ENCODE data around the gene TNFRSF14. TPM values are rescaled to one million over a fixed set of nuclear protein-coding genes. Genes with fewer than 3 reads are reported as not detected.

The TNFRSF14 gene
- total RNA-seq, 3 donors from 2014 or later (not counting 1 experiment from before 2014, with no cell fraction given) = 228 to 266 (median 262) TPM

GRCh38 chr1:2563205-2563604 lies 7.0 kb downstream of the TNFRSF14 start:
- Mint-ChIP-seq H3K4me1 (peaks cover 5 to 23% of the 10 kb centered on the region in 2 donors), H3K27ac (peak overlapping the region in 1 of 2 donors; percentile 45), H3K36me3 (no peaks in the 10 kb centered on the region), H3K27me3 (ENCODE audit: low read depth in 2 of 2) (no peaks in the 10 kb centered on the region), H3K4me3 (no peak overlapping the region), H3K9me3 (no peaks in the 10 kb centered on the region)
- H3K9me3 ChIP-seq (ENCODE audit: control insufficient read depth, insufficient read depth, low read length) = no peaks in the 10 kb centered on the region
- H3K27me3 ChIP-seq (ENCODE audit: control insufficient read depth, insufficient read depth, low read length) = no peaks in the 10 kb centered on the region
- H3K36me3 ChIP-seq (ENCODE audit: control insufficient read depth, insufficient read depth, low read length) = peaks cover 50% of the 10 kb centered on the region
- H3K27ac ChIP-seq (ENCODE audit: low read length) = no peak overlapping the region
- WGBS (ENCODE audit: insufficient coverage) = 94% methylated on average over 18 of the region's 18 CpGs
- intact Hi-C loops (cut with micrococcal nuclease) = no loop called here
- peaks cover 11% of the 10 kb centered on the region for H3K4me1 ChIP-seq (ENCODE audit: control insufficient read depth, insufficient read depth, low read length)
- DNase-seq (no peak), ATAC-seq (no peak)
- TF ChIP-seq, protein P1, sequence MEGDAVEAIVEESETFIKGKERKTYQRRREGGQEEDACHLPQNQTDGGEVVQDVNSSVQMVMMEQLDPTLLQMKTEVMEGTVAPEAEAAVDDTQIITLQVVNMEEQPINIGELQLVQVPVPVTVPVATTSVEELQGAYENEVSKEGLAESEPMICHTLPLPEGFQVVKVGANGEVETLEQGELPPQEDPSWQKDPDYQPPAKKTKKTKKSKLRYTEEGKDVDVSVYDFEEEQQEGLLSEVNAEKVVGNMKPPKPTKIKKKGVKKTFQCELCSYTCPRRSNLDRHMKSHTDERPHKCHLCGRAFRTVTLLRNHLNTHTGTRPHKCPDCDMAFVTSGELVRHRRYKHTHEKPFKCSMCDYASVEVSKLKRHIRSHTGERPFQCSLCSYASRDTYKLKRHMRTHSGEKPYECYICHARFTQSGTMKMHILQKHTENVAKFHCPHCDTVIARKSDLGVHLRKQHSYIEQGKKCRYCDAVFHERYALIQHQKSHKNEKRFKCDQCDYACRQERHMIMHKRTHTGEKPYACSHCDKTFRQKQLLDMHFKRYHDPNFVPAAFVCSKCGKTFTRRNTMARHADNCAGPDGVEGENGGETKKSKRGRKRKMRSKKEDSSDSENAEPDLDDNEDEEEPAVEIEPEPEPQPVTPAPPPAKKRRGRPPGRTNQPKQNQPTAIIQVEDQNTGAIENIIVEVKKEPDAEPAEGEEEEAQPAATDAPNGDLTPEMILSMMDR (IDR thresholded peaks at IDR 0.05) = no peak
- no peak overlapping the region for H3K4me3 ChIP-seq (ENCODE audit: low read length)

- ATAC-seq (no peak), DNase-seq (no peak)
- intact Hi-C loops (cut with micrococcal nuclease) = no loop called here
- H3K4me1 ChIP-seq (ENCODE audit: control insufficient read depth, insufficient read depth, low read length) = peaks cover 5% of the 10 kb centered on the region
- TF ChIP-seq, protein P1 (IDR thresholded peaks at IDR 0.05) = no peak
- no peaks in the 10 kb centered on the region for H3K27me3 Mint-ChIP-seq (ENCODE audit: low read depth in 2 of 2)
- peaks cover 42% of the 10 kb centered on the region for H3K36me3 ChIP-seq (ENCODE audit: control insufficient read depth, insufficient read depth, low read length)
- WGBS (ENCODE audit: insufficient coverage) = 84% methylated on average over 20 of the region's 20 CpGs
- H3K9me3 Mint-ChIP-seq = no peaks in the 10 kb centered on the region
- peaks cover 0 to 17% of the 10 kb centered on the region in 2 donors for H3K4me1 Mint-ChIP-seq
- H3K4me3 Mint-ChIP-seq = no peak overlapping the region
- H3K4me3 ChIP-seq (ENCODE audit: low read length) = no peak overlapping the region
- peak overlapping the region; percentile 29 to 45 for H3K27ac Mint-ChIP-seq
- no peak overlapping the region for H3K27ac ChIP-seq (ENCODE audit: low read length)
- H3K36me3 Mint-ChIP-seq = no peaks in the 10 kb centered on the region
- H3K9me3 ChIP-seq (ENCODE audit: control insufficient read depth, insufficient read depth, low read length) = no peaks in the 10 kb centered on the region
- no peaks in the 10 kb centered on the region for H3K27me3 ChIP-seq (ENCODE audit: control insufficient read depth, insufficient read depth, low read length)
Observed at GRCh38 chr1:2564006-2564814, 8.0 kb downstream of the TNFRSF14 start.

- DNase-seq (no peak), ATAC-seq (no peak)
- no peak overlapping the region for H3K27ac ChIP-seq (ENCODE audit: low read length)
- H3K4me3 ChIP-seq (ENCODE audit: low read length) = no peak overlapping the region
- Mint-ChIP-seq H3K36me3 (no peaks in the 10 kb centered on the region), H3K27ac (peak overlapping the region in 1 of 2 donors; percentile 52), H3K27me3 (ENCODE audit: low read depth in 2 of 2) (no peaks in the 10 kb centered on the region), H3K9me3 (no peaks in the 10 kb centered on the region), H3K4me1 (peaks cover 0 to 17% of the 10 kb centered on the region in 2 donors), H3K4me3 (no peak overlapping the region)
- no peaks in the 10 kb centered on the region for H3K27me3 ChIP-seq (ENCODE audit: control insufficient read depth, insufficient read depth, low read length)
- TF ChIP-seq, protein P1 (IDR thresholded peaks at IDR 0.05) = no peak
- 71% methylated on average over 14 of the region's 14 CpGs for WGBS (ENCODE audit: insufficient coverage)
- intact Hi-C loops (cut with micrococcal nuclease) = no loop called here
- H3K9me3 ChIP-seq (ENCODE audit: control insufficient read depth, insufficient read depth, low read length) = no peaks in the 10 kb centered on the region
- peaks cover 3% of the 10 kb centered on the region for H3K4me1 ChIP-seq (ENCODE audit: control insufficient read depth, insufficient read depth, low read length)
- peaks cover 35% of the 10 kb centered on the region for H3K36me3 ChIP-seq (ENCODE audit: control insufficient read depth, insufficient read depth, low read length)
Observed at GRCh38 chr1:2564815-2565374, 8.7 kb downstream of the TNFRSF14 start.
